Neutrophil (primary cell): Measurements from ENCODE around the gene AP4M1.
"Not testable (repeated sequence)": the region's sequence is repeated elsewhere in the genome, so short reads cannot be mapped to it uniquely, and the experiment has no call there.

Experiments used
- H3K27ac ChIP-seq: fragments of 200-600 bp; sonication (generic); 2 replicates; pipeline ENCODE4 v1.5.1; 2016; ENCODE audit warnings: mild to moderate bottlenecking, moderate library complexity
- H3K27me3 ChIP-seq: fragments of 200-600 bp; sonication (generic); 2 replicates; pipeline ENCODE4 v1.6.0; 2016; ENCODE audit warnings: mild to moderate bottlenecking
- H3K36me3 ChIP-seq: fragments of 200-600 bp; sonication (generic); 2 replicates; pipeline ENCODE4 v1.5.1; 2017
- H3K4me1 ChIP-seq, 2 experiments: fragments of 200-600 bp in 1 of 2; sonication (generic) in 1 of 2; 1 replicate in 1 of 2; 2 replicates in 1 of 2; pipeline versions ENCODE4 v1.5.1 to v1.6.1; 2013 to 2016; ENCODE audit warnings: low read depth in 1 of 2, low read length in 1 of 2, mild to moderate bottlenecking in 1 of 2, moderate library complexity in 1 of 2; ENCODE audit not compliant: control insufficient read depth in 1 of 2, insufficient read depth in 1 of 2
- H3K4me3 ChIP-seq, 2 experiments: fragments of 200-600 bp in 1 of 2; sonication (generic) in 1 of 2; 1 replicate in 1 of 2; 2 replicates in 1 of 2; pipeline ENCODE4 v1.5.1; 2013 to 2016; ENCODE audit warnings: low read depth in 1 of 2, low read length in 1 of 2, mild to moderate bottlenecking in 1 of 2, moderate library complexity in 1 of 2
- H3K9me3 ChIP-seq: fragments of 200-600 bp; sonication (generic); 2 replicates; pipeline ENCODE4 v1.5.1; 2016
- CTCF ChIP-seq: fragments of 200-600 bp; sonication (generic); IDR thresholded peaks from 2 replicates; pipeline ENCODE4 v1.5.1; 2016; ENCODE audit warnings: antibody characterized with exemption

The AP4M1 gene

GRCh38 chr7:100128637-100128963 is 27.2 kb downstream of the AP4M1 start:
- Histone ChIP-seq H3K4me1 (peaks cover 41 to 47% of the 10 kb centered on the region in 2 experiments), H3K36me3 (no peaks in the 10 kb centered on the region), H3K27me3 (peaks cover 16% of the 10 kb centered on the region), H3K9me3 (no peaks in the 10 kb centered on the region), H3K4me3 (no peak overlapping the region), H3K27ac (no peak overlapping the region)
- no peak for TF ChIP-seq CTCF

GRCh38 chr7:100130220-100130607 is 28.8 kb downstream of the AP4M1 start:
- H3K27ac ChIP-seq, H3K4me3 ChIP-seq, H3K36me3 ChIP-seq, H3K9me3 ChIP-seq: not testable (repeated sequence)
- peaks cover 29 to 35% of the 10 kb centered on the region in 2 experiments for H3K4me1 ChIP-seq
- peaks cover 16% of the 10 kb centered on the region for H3K27me3 ChIP-seq

- H3K36me3 ChIP-seq, result no peaks in the 10 kb centered on the region
- H3K27ac ChIP-seq, result no peak overlapping the region
- TF ChIP-seq CTCF, result peak; percentile 90
- peak overlapping the region in 1 of 2 experiments; percentile 15 for H3K4me3 ChIP-seq
- H3K9me3 ChIP-seq, result no peaks in the 10 kb centered on the region
- H3K4me1 ChIP-seq, result peaks cover 23 to 29% of the 10 kb centered on the region in 2 experiments
- peaks cover 16% of the 10 kb centered on the region for H3K27me3 ChIP-seq
These were observed 29.4 kb downstream of the AP4M1 start for GRCh38 chr7:100130608-100131453.

GRCh38 chr7:100132126-100132525 is 30.7 kb downstream of the AP4M1 start:
- Histone ChIP-seq H3K4me1 (peaks cover 17 to 20% of the 10 kb centered on the region in 2 experiments), H3K27me3 (peaks cover 16% of the 10 kb centered on the region), H3K9me3 (no peaks in the 10 kb centered on the region), H3K36me3 (no peaks in the 10 kb centered on the region), H3K27ac (no peak overlapping the region), H3K4me3 (no peak overlapping the region)
- TF ChIP-seq CTCF, result no peak

GRCh38 chr7:100132697-100133151 is 31.3 kb downstream of the AP4M1 start:
- TF ChIP-seq CTCF, result peak; percentile 96
- H3K36me3 ChIP-seq, result no peaks in the 10 kb centered on the region
- peaks cover 16% of the 10 kb centered on the region for H3K27me3 ChIP-seq
- no peak overlapping the region for H3K27ac ChIP-seq
- peaks cover 17% of the 10 kb centered on the region in 2 experiments for H3K4me1 ChIP-seq
- H3K4me3 ChIP-seq, result no peak overlapping the region
- H3K9me3 ChIP-seq, result no peaks in the 10 kb centered on the region
